ENCODE measurements around the gene RBL1.

RBL1 gene

GRCh38 chr20:37119356-37120036 is 23.7 kb upstream of the RBL1 start:
- Histone ChIP-seq H3K9me3 (ENCODE audit: insufficient read depth, low read depth, low read length) (peaks cover under 1% of the 10 kb centered on the region; the same call in 1 of the 2 replicates), H3K27me3 (ENCODE audit: insufficient read depth, low read length) (no peaks in the 10 kb centered on the region), H3K36me3 (ENCODE audit: insufficient read depth, low read depth, low read length) (no peaks in the 10 kb centered on the region), H3K4me1 (ENCODE audit: insufficient read depth, low read length) (no peaks in the 10 kb centered on the region), H3K9ac (ENCODE audit: low read depth, low read length) (no peak overlapping the region), H3K4me3 (ENCODE audit: low read length) (no peak overlapping the region), H3K27ac (ENCODE audit: low read length) (no peak overlapping the region)

- Histone ChIP-seq H3K9me3 (ENCODE audit: insufficient read depth, low read depth, low read length) (no peaks in the 10 kb centered on the region), H3K4me3 (ENCODE audit: low read length) (no peak overlapping the region), H3K27ac (ENCODE audit: low read length) (no peak overlapping the region), H3K4me1 (ENCODE audit: insufficient read depth, low read length) (no peaks in the 10 kb centered on the region), H3K9ac (ENCODE audit: low read depth, low read length) (no peak overlapping the region), H3K27me3 (ENCODE audit: insufficient read depth, low read length) (no peaks in the 10 kb centered on the region), H3K36me3 (ENCODE audit: insufficient read depth, low read depth, low read length) (no peaks in the 10 kb centered on the region)
These were observed 18.2 kb upstream of the RBL1 start for GRCh38 chr20:37114012-37114411.

- Histone ChIP-seq H3K4me3 (ENCODE audit: low read length) (no peak overlapping the region), H3K27me3 (ENCODE audit: insufficient read depth, low read length) (no peaks in the 10 kb centered on the region), H3K4me1 (ENCODE audit: insufficient read depth, low read length) (no peaks in the 10 kb centered on the region), H3K36me3 (ENCODE audit: insufficient read depth, low read depth, low read length) (no peaks in the 10 kb centered on the region), H3K9ac (ENCODE audit: low read depth, low read length) (no peak overlapping the region), H3K27ac (ENCODE audit: low read length) (no peak overlapping the region), H3K9me3 (ENCODE audit: insufficient read depth, low read depth, low read length) (no peaks in the 10 kb centered on the region)
These were observed 16.2 kb upstream of the RBL1 start for GRCh38 chr20:37111926-37112455.

GRCh38 chr20:37108676-37109075 is 12.9 kb upstream of the RBL1 start:
- H3K9ac ChIP-seq (ENCODE audit: low read depth, low read length) = no peak overlapping the region
- H3K9me3 ChIP-seq (ENCODE audit: insufficient read depth, low read depth, low read length) = no peaks in the 10 kb centered on the region

GRCh38 chr20:37102571-37102970 is 6.8 kb upstream of the RBL1 start:
- H3K4me3 ChIP-seq (ENCODE audit: low read length) = no peak overlapping the region
- H3K9ac ChIP-seq (ENCODE audit: low read depth, low read length) = no peak overlapping the region
- H3K27ac ChIP-seq (ENCODE audit: low read length) = no peak overlapping the region
- no peaks in the 10 kb centered on the region for H3K36me3 ChIP-seq (ENCODE audit: insufficient read depth, low read depth, low read length)
- H3K9me3 ChIP-seq (ENCODE audit: insufficient read depth, low read depth, low read length) = no peaks in the 10 kb centered on the region
- no peaks in the 10 kb centered on the region for H3K4me1 ChIP-seq (ENCODE audit: insufficient read depth, low read length)
- H3K27me3 ChIP-seq (ENCODE audit: insufficient read depth, low read length) = no peaks in the 10 kb centered on the region

More at GRCh38 chr20:37108676-37109075, 12.9 kb upstream of the RBL1 start:
- Histone ChIP-seq H3K27ac (ENCODE audit: low read length) (no peak overlapping the region), H3K27me3 (ENCODE audit: insufficient read depth, low read length) (no peaks in the 10 kb centered on the region), H3K4me1 (ENCODE audit: insufficient read depth, low read length) (no peaks in the 10 kb centered on the region), H3K4me3 (ENCODE audit: low read length) (no peak overlapping the region), H3K36me3 (ENCODE audit: insufficient read depth, low read depth, low read length) (no peaks in the 10 kb centered on the region)

GRCh38 chr20:37096415-37097041 is 731 bp upstream of the RBL1 start:
- Histone ChIP-seq H3K4me3 (ENCODE audit: low read length) (peak overlapping the region; percentile 95; the same call in 1 of the 2 replicates), H3K9ac (ENCODE audit: low read depth, low read length) (peak overlapping the region; percentile 100; the same call in 1 of the 2 replicates), H3K36me3 (ENCODE audit: insufficient read depth, low read depth, low read length) (peaks cover 20% of the 10 kb centered on the region), H3K27ac (ENCODE audit: low read length) (peak overlapping the region; percentile 98), H3K9me3 (ENCODE audit: insufficient read depth, low read depth, low read length) (no peaks in the 10 kb centered on the region), H3K4me1 (ENCODE audit: insufficient read depth, low read length) (peaks cover 9% of the 10 kb centered on the region; the same call in 1 of the 2 replicates), H3K27me3 (ENCODE audit: insufficient read depth, low read length) (no peaks in the 10 kb centered on the region)

- Histone ChIP-seq H3K9me3 (ENCODE audit: insufficient read depth, low read depth, low read length) (no peaks in the 10 kb centered on the region), H3K4me3 (ENCODE audit: low read length) (peak overlapping the region; percentile 95), H3K27ac (ENCODE audit: low read length) (peak overlapping the region; percentile 98), H3K4me1 (ENCODE audit: insufficient read depth, low read length) (peaks cover 9% of the 10 kb centered on the region; the same call in 1 of the 2 replicates), H3K9ac (ENCODE audit: low read depth, low read length) (peak overlapping the region; percentile 100), H3K27me3 (ENCODE audit: insufficient read depth, low read length) (no peaks in the 10 kb centered on the region), H3K36me3 (ENCODE audit: insufficient read depth, low read depth, low read length) (peaks cover 32% of the 10 kb centered on the region)
These were observed 644 bp downstream of the RBL1 start for GRCh38 chr20:37095108-37095598.

- Histone ChIP-seq H3K27me3 (ENCODE audit: insufficient read depth, low read length) (no peaks in the 10 kb centered on the region), H3K4me3 (ENCODE audit: low read length) (no peak overlapping the region), H3K4me1 (ENCODE audit: insufficient read depth, low read length) (peaks cover 5% of the 10 kb centered on the region; the same call in 1 of the 2 replicates), H3K36me3 (ENCODE audit: insufficient read depth, low read depth, low read length) (peaks cover 67% of the 10 kb centered on the region), H3K27ac (ENCODE audit: low read length) (no peak overlapping the region), H3K9ac (ENCODE audit: low read depth, low read length) (no peak overlapping the region), H3K9me3 (ENCODE audit: insufficient read depth, low read depth, low read length) (no peaks in the 10 kb centered on the region)
These were observed 5.4 kb downstream of the RBL1 start for GRCh38 chr20:37090407-37090806.

GRCh38 chr20:37081717-37082289 is 14.0 kb downstream of the RBL1 start:
- H3K27ac ChIP-seq (ENCODE audit: low read length) = no peak overlapping the region
- no peak overlapping the region for H3K4me3 ChIP-seq (ENCODE audit: low read length)
- H3K27me3 ChIP-seq (ENCODE audit: insufficient read depth, low read length) = no peaks in the 10 kb centered on the region
- H3K4me1 ChIP-seq (ENCODE audit: insufficient read depth, low read length) = no peaks in the 10 kb centered on the region
- no peaks in the 10 kb centered on the region for H3K9me3 ChIP-seq (ENCODE audit: insufficient read depth, low read depth, low read length)
- H3K36me3 ChIP-seq (ENCODE audit: insufficient read depth, low read depth, low read length) = peaks cover 40% of the 10 kb centered on the region
- no peak overlapping the region for H3K9ac ChIP-seq (ENCODE audit: low read depth, low read length)

GRCh38 chr20:37077009-37077408 is 18.8 kb downstream of the RBL1 start:
- no peak overlapping the region for H3K27ac ChIP-seq (ENCODE audit: low read length)
- no peaks in the 10 kb centered on the region for H3K4me1 ChIP-seq (ENCODE audit: insufficient read depth, low read length)
- no peak overlapping the region for H3K9ac ChIP-seq (ENCODE audit: low read depth, low read length)
- H3K36me3 ChIP-seq (ENCODE audit: insufficient read depth, low read depth, low read length) = peaks cover 24% of the 10 kb centered on the region; the same call in 1 of the 2 replicates
- H3K27me3 ChIP-seq (ENCODE audit: insufficient read depth, low read length) = no peaks in the 10 kb centered on the region
- peaks cover 5% of the 10 kb centered on the region; the same call in 1 of the 2 replicates for H3K9me3 ChIP-seq (ENCODE audit: insufficient read depth, low read depth, low read length)
- no peak overlapping the region for H3K4me3 ChIP-seq (ENCODE audit: low read length)

- Histone ChIP-seq H3K27ac (ENCODE audit: low read length) (no peak overlapping the region), H3K9ac (ENCODE audit: low read depth, low read length) (no peak overlapping the region), H3K9me3 (ENCODE audit: insufficient read depth, low read depth, low read length) (peaks cover 5% of the 10 kb centered on the region; the same call in 1 of the 2 replicates), H3K4me1 (ENCODE audit: insufficient read depth, low read length) (no peaks in the 10 kb centered on the region), H3K27me3 (ENCODE audit: insufficient read depth, low read length) (no peaks in the 10 kb centered on the region), H3K4me3 (ENCODE audit: low read length) (no peak overlapping the region), H3K36me3 (ENCODE audit: insufficient read depth, low read depth, low read length) (peaks cover 17% of the 10 kb centered on the region; the same call in 1 of the 2 replicates)
These were observed 19.7 kb downstream of the RBL1 start for GRCh38 chr20:37075932-37076685.

Data from iPS-20b (cell line).